GM12878 (cell line): ENCODE results near the gene GALP. TPM values are rescaled to one million over a fixed set of nuclear protein-coding genes. Genes with fewer than 3 reads are reported as not detected.
"Not testable (repeated sequence)": the region's sequence is repeated elsewhere in the genome, so short reads cannot be mapped to it uniquely, and the experiment has no call there.

Experiments used
- ATAC-seq: fragments of 200-7000 bp; cut with Tn5 transposase; 3 replicates; pipeline ENCODE4 v1.9.1; 2020; ENCODE audit warnings: mild to moderate bottlenecking, moderate library complexity
- BruUV-seq: library from RNA; stranded (reverse); fragments of 400-500 nt; replicated peaks from 2 replicates; lab custom pipeline; 2021; lab: Mats Ljungman, UMichigan
- CTCF ChIA-PET: fragments of 300-600 bp; sonication (Branson Sonifier 250); formaldehyde crosslinking; extraction: SDS; loops from one replicate; lab custom pipeline; 2021; ENCODE audit warnings: inconsistent platforms; lab: Yijun Ruan, JAX
- POLR2A ChIA-PET: fragments of 350-600 bp; formaldehyde crosslinking; extraction: SDS; loops from one replicate; lab custom pipeline; 2021; ENCODE audit warnings: inconsistent platforms; lab: Charles Lee
- RAD21 ChIA-PET: fragments of 300-600 bp; sonication (Branson Sonifier 250); formaldehyde crosslinking; loops from one replicate; lab custom pipeline; 2023; ENCODE audit warnings: antibody characterized with exemption; ENCODE audit not compliant: unreplicated experiment; lab: Charles Lee
- SMC1A ChIA-PET: fragments of 300-600 bp; sonication (Branson Sonifier 250); formaldehyde crosslinking; loops from one replicate; lab custom pipeline; 2023; ENCODE audit not compliant: unreplicated experiment, uncharacterized antibody; lab: Charles Lee
- DNase-seq: peaks from one replicate; pipeline ENCODE4 v3.0.0-alpha.2; 2011; ENCODE audit warnings: low read depth, low spot score
- FAIRE-seq: peaks from 3 replicates; lab custom pipeline; 2011; peaks lifted over from hg19 to GRCh38; lab: Jason Lieb, UNC
- H2AFZ ChIP-seq: 2 replicates; pipeline ENCODE4 v1.6.0; 2011; ENCODE audit warnings: low read depth, low read length, control low read depth; ENCODE audit not compliant: control insufficient read depth
- H3K27ac ChIP-seq: 2 replicates; pipeline ENCODE4 v1.5.1; 2011; ENCODE audit warnings: control low read depth; ENCODE audit not compliant: control insufficient read depth, insufficient read depth
- H3K27me3 ChIP-seq, 2 experiments: replicated peaks in 1 of 2; 2 replicates each; pipeline versions ENCODE4 v1.6.0 to v1.6.1; 2011; ENCODE audit warnings: low read length in 1 of 2; ENCODE audit not compliant: control insufficient read depth in 2 of 2, insufficient read depth in 2 of 2
- H3K36me3 ChIP-seq, 2 experiments: 2 replicates each; pipeline ENCODE4 v1.5.1; 2011; ENCODE audit warnings: low read length in 1 of 2; ENCODE audit not compliant: control insufficient read depth in 2 of 2, insufficient read depth in 2 of 2
- H3K4me1 ChIP-seq: 2 replicates; pipeline ENCODE4 v1.6.1; 2011; ENCODE audit warnings: mild to moderate bottlenecking, low read length, moderate library complexity, mixed read lengths; ENCODE audit not compliant: control insufficient read depth, insufficient read depth
- H3K4me2 ChIP-seq: 2 replicates; pipeline ENCODE4 v1.6.0; 2011; ENCODE audit warnings: control low read depth; ENCODE audit not compliant: control insufficient read depth, insufficient read depth
- H3K4me3 ChIP-seq: fragments of 200-600 bp; sonication (generic); 2 replicates; pipeline ENCODE4 v1.5.1; 2016
- H3K79me2 ChIP-seq: 2 replicates; pipeline ENCODE4 v1.6.0; 2011; ENCODE audit warnings: low read length; ENCODE audit not compliant: control insufficient read depth, insufficient read depth
- H3K9ac ChIP-seq: 2 replicates; pipeline ENCODE4 v1.8.0; 2011; ENCODE audit warnings: low read length, control low read depth, mixed read lengths; ENCODE audit not compliant: control insufficient read depth, insufficient read depth
- H3K9me3 ChIP-seq: replicated peaks from 3 replicates; pipeline ENCODE4 v1.5.1; 2011; ENCODE audit warnings: mild to moderate bottlenecking, low read length; ENCODE audit not compliant: control insufficient read depth, insufficient read depth
- H4K20me1 ChIP-seq: 2 replicates; pipeline ENCODE4 v1.6.0; 2011; ENCODE audit not compliant: control insufficient read depth, insufficient read depth
- BCL11A ChIP-seq: IDR thresholded peaks from 2 replicates; pipeline ENCODE4 v1.6.1; 2011; ENCODE audit warnings: low read depth, low read length
- LARP7 ChIP-seq: fragments of 450-650 bp; IDR thresholded peaks from 2 replicates; pipeline ENCODE4 v1.6.1; 2017; ENCODE audit warnings: mild to moderate bottlenecking
- MYB ChIP-seq: fragments of 150-350 bp; IDR thresholded peaks from 2 replicates; pipeline ENCODE4 v1.6.1; 2014; ENCODE audit warnings: mild to moderate bottlenecking, low read depth, low read length, borderline replicate concordance
- SREBF2 ChIP-seq: IDR thresholded peaks from 2 replicates; pipeline ENCODE4 v1.6.1; 2012; ENCODE audit warnings: mild to moderate bottlenecking, low read length
- STAT1 ChIP-seq: fragments of 450-650 bp; conservative IDR thresholded peaks from 2 replicates; pipeline ENCODE4 v1.6.1; 2014; ENCODE audit warnings: antibody characterized with exemption, mild to moderate bottlenecking
- TCF12 ChIP-seq: IDR thresholded peaks from 2 replicates; pipeline ENCODE4 v1.6.1; 2011; ENCODE audit warnings: low read depth, mild to moderate bottlenecking, low read length
- TCF3 ChIP-seq: IDR thresholded peaks from 2 replicates; pipeline ENCODE4 v1.6.1; 2012; ENCODE audit warnings: low read depth, mild to moderate bottlenecking, low read length, borderline replicate concordance; ENCODE audit not compliant: insufficient read depth
- ZBTB40 ChIP-seq: fragments of 450-650 bp; IDR thresholded peaks from 2 replicates; pipeline ENCODE4 v1.6.1; 2016; ENCODE audit warnings: mild to moderate bottlenecking, moderate library complexity, borderline replicate concordance
- WGBS: methylation state at CpG from one replicate; pipeline ENCODE4 v1.1.6; 2016; ENCODE audit warnings: low lambda C conversion rate; ENCODE audit not compliant: insufficient replicate concordance, insufficient coverage; ENCODE audit errors: missing lambda C conversion rate; 5-methylcytosine and 5-hydroxymethylcytosine counted together
- in situ Hi-C: fragments of 300-500 bp; cut with MboI; formaldehyde crosslinking; loops from 9 replicates; pipeline ENCODE4 v1.14.3; 2018; ENCODE audit warnings: mixed read lengths
- intact Hi-C: fragments of 100-400 bp; cut with micrococcal nuclease; formaldehyde crosslinking; loops from one replicate; pipeline ENCODE4 v1.14.2; 2022; ENCODE audit not compliant: unreplicated experiment
- polyA plus RNA-seq, 11 experiments: library from polyadenylated mRNA; depleted of rRNA in 4 of 11; unstranded in 6 of 11; stranded (reverse) in 5 of 11; fragments of >200 nt; fragmentation: Nextera tagmentation in 4 of 11; fragmentation: Illumina TruSeq in 1 of 11; extraction: Ambion mirVana in 4 of 11; extraction: Trizol in 1 of 11; gene quantifications; 1 replicate in 1 of 11; 2 replicates in 10 of 11; pipeline versions ENCODE4 v1.2.1 to v1.2.3, GENCODE V29; 2011 to 2016; ENCODE audit warnings: inconsistent platforms in 2 of 11, missing spikeins in 2 of 11, low read depth in 1 of 11
- total RNA-seq, 4 experiments: library from RNA; depleted of rRNA in 3 of 4; stranded (reverse); fragments of >200 nt in 3 of 4; fragmentation: Illumina TruSeq in 1 of 4; extraction: Trizol in 1 of 4; gene quantifications; 2 replicates each; pipeline versions ENCODE4 v1.2.1 to v1.2.3, GENCODE V29; 2013 to 2021

Gene GALP
- total and polyA plus RNA-seq, 10 of the 15 experiments (the other 5 are each of a cell fraction or from before 2014, with no cell fraction given), result not detected

GRCh38 chr19:56148096-56148495 lies 27.7 kb upstream of the GALP start (continued):
- TF ChIP-seq ZBTB40 (no peak), TCF3 (no peak), STAT1 (no peak), SREBF2 (no peak), LARP7 (no peak), MYB (no peak), TCF12 (no peak), BCL11A (no peak)

GRCh38 chr19:56148955-56149655 lies 26.7 kb upstream of the GALP start:
- intact Hi-C loops, H3K27ac ChIP-seq, CTCF ChIA-PET, H2AFZ ChIP-seq, H3K27me3 ChIP-seq, BruUV-seq, POLR2A ChIA-PET, RAD21 ChIA-PET, H3K4me1 ChIP-seq, FAIRE-seq, ATAC-seq, H3K79me2 ChIP-seq, DNase-seq, SMC1A ChIA-PET, H3K4me2 ChIP-seq, H3K36me3 ChIP-seq, H3K9me3 ChIP-seq, H3K4me3 ChIP-seq, H4K20me1 ChIP-seq, H3K9ac ChIP-seq: not testable (repeated sequence)
- in situ Hi-C loops, result loop anchor here (25.0 kb wide), 1 partner anchor 1663 kb away; the partner anchor contains the start of gene ZNF552
- 96% methylated on average over 12 of the region's 12 CpGs for WGBS
